HG03159 (cell line): ENCODE results near the gene EPHA2.
"Not testable (repeated sequence)": the region's sequence is repeated elsewhere in the genome, so short reads cannot be mapped to it uniquely, and the experiment has no call there.

Experiments used
- ATAC-seq: cut with Tn5 transposase; IDR thresholded peaks from one replicate; pipeline ENCODE4 v1.9.1; 2021; ENCODE audit warnings: mild to moderate bottlenecking, moderate library complexity; ENCODE audit not compliant: unreplicated experiment

EPHA2 gene

GRCh38 chr1:16122916-16123315 is 33.0 kb downstream of the EPHA2 start:
- no peak for ATAC-seq

- no peak for ATAC-seq
These were observed 33.5 kb downstream of the EPHA2 start for GRCh38 chr1:16122350-16122881.

GRCh38 chr1:16120940-16121410 is 34.9 kb downstream of the EPHA2 start:
- ATAC-seq, result no peak

- ATAC-seq, result no peak
These were observed 35.5 kb downstream of the EPHA2 start for GRCh38 chr1:16120407-16120806.

DNA sequence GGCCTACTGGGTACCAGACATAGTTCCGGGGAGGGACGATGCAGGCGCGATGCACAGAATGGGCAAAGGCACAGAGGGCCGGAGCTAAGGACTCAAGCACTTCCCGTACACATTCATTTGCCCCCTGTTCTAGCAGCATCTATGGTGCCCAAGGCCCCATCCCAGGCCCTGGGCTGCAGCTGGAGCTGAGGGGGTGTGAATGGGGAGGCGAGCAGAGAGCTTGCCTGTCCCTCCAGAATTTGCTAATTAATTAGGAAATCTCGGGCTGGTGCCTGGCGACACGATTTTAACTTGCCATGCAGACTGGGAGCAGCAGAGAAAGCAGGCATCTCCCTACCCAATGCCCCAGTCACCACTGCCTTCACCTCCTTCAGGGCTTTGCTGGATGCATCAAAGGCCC is 35.9 kb downstream of the EPHA2 start:
- ATAC-seq, result no peak

DNA sequence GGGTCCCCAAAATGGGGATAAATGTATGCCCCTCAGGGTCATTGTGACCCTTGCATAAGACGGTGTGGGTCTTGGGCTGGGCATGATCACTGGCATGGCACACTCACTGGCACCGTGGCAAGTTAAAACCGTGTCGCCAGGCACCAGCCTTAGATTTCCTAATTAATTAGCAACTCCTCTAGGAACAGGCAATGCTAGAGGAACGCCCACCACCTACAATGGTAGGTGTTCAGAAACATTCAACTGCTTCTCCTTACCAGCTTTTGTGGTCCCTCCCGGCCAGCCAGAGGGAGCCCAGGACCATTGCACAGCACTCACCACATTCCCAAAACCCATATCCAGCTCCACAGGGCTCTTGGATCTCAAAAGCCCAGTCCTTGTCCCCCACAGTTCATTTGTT is 36.4 kb downstream of the EPHA2 start:
- ATAC-seq, result no peak

GRCh38 chr1:16118706-16119105 is 37.2 kb downstream of the EPHA2 start:
- no peak for ATAC-seq

- no peak for ATAC-seq
These were observed 37.9 kb downstream of the EPHA2 start for GRCh38 chr1:16117936-16118335.

DNA sequence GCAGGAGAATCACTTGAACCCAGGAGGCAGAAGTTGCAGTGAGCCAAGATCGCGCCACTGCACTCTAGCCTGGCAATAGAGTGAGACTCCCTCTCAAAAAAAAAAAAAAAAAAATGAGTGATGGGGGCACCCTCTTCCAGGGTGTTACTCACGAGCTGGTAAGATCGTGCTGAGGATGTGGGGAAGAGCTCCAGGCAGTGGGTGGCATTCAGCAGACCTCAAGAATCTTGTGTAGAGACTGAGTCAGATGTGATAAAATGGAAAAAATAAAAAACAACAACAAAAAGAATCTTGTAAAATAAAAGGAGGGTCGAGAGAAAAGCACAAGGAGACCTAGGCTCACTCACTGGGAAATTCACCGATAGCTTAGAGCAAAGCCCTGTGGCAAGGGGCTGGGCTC is 38.5 kb downstream of the EPHA2 start:
- no peak for ATAC-seq

DNA sequence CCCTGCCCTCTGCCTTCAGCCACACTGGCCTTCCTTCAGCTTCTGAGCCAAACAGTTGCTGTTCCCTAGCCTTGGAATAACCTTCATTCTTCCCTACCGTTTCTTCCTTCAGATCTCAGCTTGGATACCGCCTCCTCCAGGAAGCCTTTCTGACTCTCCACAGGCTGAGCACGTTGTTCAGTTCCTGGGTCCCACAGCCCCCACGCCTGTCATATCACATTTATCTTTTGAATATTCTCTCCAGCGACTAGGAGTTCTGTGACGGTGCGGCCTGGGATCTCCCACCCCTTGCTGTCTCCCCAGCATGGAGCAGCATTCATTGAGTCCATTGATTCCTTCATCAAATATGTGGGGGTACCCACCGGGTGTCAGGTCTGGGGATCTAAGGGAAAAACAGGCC is 39.2 kb downstream of the EPHA2 start:
- ATAC-seq, result no peak

GRCh38 chr1:16116002-16116401 is 39.9 kb downstream of the EPHA2 start:
- no peak for ATAC-seq

- ATAC-seq, result no peak
These were observed 40.3 kb downstream of the EPHA2 start for GRCh38 chr1:16115468-16115983.

DNA sequence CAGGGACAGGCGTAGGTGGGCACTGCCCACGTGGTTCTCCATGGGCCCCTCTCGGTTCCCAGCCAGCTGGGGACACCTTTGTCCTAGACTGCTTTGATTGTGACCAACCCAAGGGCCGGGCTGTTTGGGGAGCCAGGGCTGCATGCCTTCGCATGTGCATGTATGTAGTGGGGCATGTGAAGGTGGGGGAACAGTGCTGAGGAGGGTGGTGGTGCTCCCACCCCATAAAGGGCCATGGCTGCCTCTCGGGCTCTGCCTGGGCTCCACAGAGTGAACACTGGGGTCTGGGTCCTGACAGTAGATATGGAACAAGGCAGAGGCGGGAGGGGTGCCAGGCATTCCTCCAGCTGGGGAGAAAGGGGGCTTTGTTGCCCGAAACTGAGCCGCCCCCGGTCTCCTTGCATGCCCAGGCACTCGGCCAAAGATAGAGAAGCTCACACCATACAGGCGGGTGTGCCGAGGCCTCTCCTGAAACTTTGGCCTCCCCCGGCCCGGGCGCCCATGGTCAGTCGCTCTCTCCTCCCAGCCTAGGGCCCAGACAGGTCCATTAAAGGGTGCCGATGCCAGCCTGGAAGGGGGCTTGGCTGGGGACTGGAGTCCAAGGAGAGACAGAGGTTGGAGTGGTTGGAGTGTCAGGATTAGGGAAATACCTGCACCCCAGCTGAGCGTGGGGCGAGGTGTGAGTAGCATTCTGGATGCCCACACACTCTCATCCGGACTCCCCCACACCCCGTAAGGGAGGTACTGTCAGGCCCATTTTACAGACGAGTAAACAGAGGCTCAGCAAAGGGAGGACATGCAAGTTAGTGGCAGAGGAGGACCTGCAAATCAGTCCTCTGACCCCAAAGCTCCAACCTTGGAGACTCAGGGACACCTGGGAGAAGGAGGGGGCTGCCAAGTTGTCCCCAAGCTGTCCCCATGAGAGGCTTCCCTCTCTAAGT is 41.1 kb downstream of the EPHA2 start:
- ATAC-seq, result no peak

- no peak for ATAC-seq
These were observed 43.0 kb downstream of the EPHA2 start for GRCh38 chr1:16112596-16113555.

GRCh38 chr1:16111771-16112595 is 43.9 kb downstream of the EPHA2 start:
- no peak for ATAC-seq

GRCh38 chr1:16110884-16111283 is 45.0 kb downstream of the EPHA2 start:
- no peak for ATAC-seq

DNA sequence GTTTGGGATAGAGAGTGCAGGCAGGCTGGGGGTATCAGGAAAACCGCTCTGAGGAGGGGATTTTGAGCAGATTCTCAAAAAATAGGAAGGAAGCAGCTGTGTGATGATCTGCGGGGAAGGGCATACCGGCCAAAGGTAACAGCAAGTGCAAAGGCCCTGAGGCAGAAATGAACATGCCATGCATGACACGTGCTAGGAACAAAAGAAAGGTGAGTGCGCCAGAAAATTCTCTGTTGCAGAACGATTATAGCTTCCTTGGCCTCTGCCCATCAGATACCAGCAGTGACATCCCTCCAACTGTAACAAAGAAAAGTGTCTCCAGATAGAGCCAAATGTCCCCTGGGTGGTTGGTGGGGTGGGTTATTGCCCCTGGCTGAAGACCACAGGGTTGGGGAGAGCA is 45.4 kb downstream of the EPHA2 start:
- no peak for ATAC-seq

DNA sequence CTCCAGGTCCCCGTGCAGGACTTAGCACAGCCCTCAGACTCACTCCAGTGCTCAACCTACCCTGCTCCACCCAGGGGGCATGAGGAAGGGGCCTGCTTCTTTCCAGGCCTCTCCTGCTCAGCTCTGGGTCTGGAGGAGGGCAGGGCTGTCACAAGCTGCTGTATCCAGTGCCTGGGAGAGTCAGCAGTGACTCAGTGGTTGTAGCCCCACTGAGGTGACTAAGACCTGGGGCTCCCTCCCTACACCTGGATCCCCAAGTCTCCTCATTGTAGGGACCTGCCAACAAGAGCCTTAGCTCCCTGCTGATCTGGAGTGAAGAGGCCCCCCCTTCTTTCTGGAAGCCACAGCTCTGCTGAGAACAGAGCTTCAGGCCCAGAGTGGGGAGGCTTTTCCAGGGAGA is 46.3 kb downstream of the EPHA2 start:
- no peak for ATAC-seq

DNA sequence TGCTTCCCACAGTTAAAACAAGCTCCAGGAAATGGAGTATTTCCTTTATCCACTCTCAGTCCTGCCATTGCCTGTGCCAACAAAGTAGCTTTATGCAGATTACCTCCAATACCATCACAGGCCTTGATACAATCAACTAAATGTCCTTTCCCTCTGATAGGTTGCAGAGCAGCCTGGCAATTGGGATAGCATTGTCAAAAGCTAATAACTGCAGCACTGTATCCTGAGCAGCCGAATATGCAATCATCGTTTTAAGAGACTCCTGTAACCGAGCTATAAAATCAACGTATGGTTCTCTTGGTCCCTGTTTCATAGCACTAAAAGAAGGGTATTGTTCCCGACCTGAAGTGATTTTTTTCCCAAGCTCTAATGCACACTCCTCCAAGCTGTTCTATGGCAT is 48.8 kb downstream of the EPHA2 start:
- ATAC-seq, result not testable (repeated sequence)

GRCh38 chr1:16101623-16102022 is 54.2 kb downstream of the EPHA2 start:
- ATAC-seq, result no peak
